H1 (cell line): ENCODE results near the gene LHFPL6. TPM values are rescaled to one million over a fixed set of nuclear protein-coding genes. Genes with fewer than 3 reads are reported as not detected.

Experiments used
- CTBP2 ChIP-seq: IDR thresholded peaks from 2 replicates; pipeline ENCODE4 v1.7.0; 2011; ENCODE audit warnings: borderline replicate concordance, mild to moderate bottlenecking, moderate library complexity, mixed read lengths, low read length; ENCODE audit not compliant: insufficient read depth, insufficient read length
- CTCF ChIP-seq, 3 experiments: IDR thresholded peaks; 1 replicate in 2 of 3; 2 replicates in 1 of 3; pipeline versions ENCODE4 v1.5.1 to v1.6.1; 2011; ENCODE audit warnings: low read length in 3 of 3, mild to moderate bottlenecking in 3 of 3, inconsistent platforms in 2 of 3, low read depth in 1 of 3, moderate library complexity in 1 of 3; ENCODE audit not compliant: insufficient read depth in 1 of 3; ENCODE audit errors: control extremely low read depth in 1 of 3
- EGR1 ChIP-seq: IDR thresholded peaks from 2 replicates; pipeline ENCODE4 v1.6.1; 2011; ENCODE audit warnings: low read depth, low read length, borderline replicate concordance
- EZH2 ChIP-seq: fragments of 200-600 bp; sonication (generic); IDR thresholded peaks from 2 replicates; pipeline ENCODE4 v1.7.1; 2012; ENCODE audit warnings: low read depth, mild to moderate bottlenecking, moderate library complexity, low read length, inconsistent platforms; ENCODE audit not compliant: severe bottlenecking
- JUN ChIP-seq: IDR thresholded peaks from 2 replicates; pipeline ENCODE4 v1.6.1; 2011; ENCODE audit warnings: low read depth, mild to moderate bottlenecking, improper control_type of control experiment, low read length
- KDM1A ChIP-seq: fragments of 200-600, 300-600 bp; sonication (generic); IDR thresholded peaks from 2 replicates; pipeline ENCODE4 v1.7.1; 2016; ENCODE audit warnings: mild to moderate bottlenecking, low read length, borderline replicate concordance
- MAFK ChIP-seq: IDR thresholded peaks from 2 replicates; pipeline ENCODE4 v1.6.1; 2012; ENCODE audit warnings: low read depth, mild to moderate bottlenecking, improper control_type of control experiment, low read length
- NANOG ChIP-seq: IDR thresholded peaks from 2 replicates; pipeline ENCODE4 v1.6.1; 2011; ENCODE audit warnings: low read length, low read depth, mild to moderate bottlenecking, inconsistent platforms; ENCODE audit not compliant: insufficient read depth, poor library complexity, severe bottlenecking
- POLR2AphosphoS5 ChIP-seq: IDR thresholded peaks from 2 replicates; pipeline ENCODE4 v1.6.1; 2011; ENCODE audit warnings: low read depth, low read length
- RNF2 ChIP-seq: fragments of 200-900, 300-1000 bp; sonication (generic); IDR thresholded peaks from 2 replicates; pipeline ENCODE4 v1.7.1; 2016; ENCODE audit warnings: borderline replicate concordance, low read depth, mild to moderate bottlenecking, antibody characterized with exemption, low read length; ENCODE audit not compliant: poor library complexity, severe bottlenecking; ENCODE audit errors: missing control alignments
- SIN3A ChIP-seq, 2 experiments: IDR thresholded peaks in 1 of 2; conservative IDR thresholded peaks in 1 of 2; 2 replicates each; pipeline ENCODE4 v1.6.1; 2011 to 2012; ENCODE audit warnings: low read length in 2 of 2, improper control_type of control experiment in 1 of 2, low read depth in 1 of 2, mild to moderate bottlenecking in 1 of 2
- TBP ChIP-seq: IDR thresholded peaks from 2 replicates; pipeline ENCODE4 v1.6.1; 2011; ENCODE audit warnings: low read depth, low read length, improper control_type of control experiment
- TCF12 ChIP-seq: IDR thresholded peaks from 2 replicates; pipeline ENCODE4 v1.6.1; 2011; ENCODE audit warnings: low read depth, mild to moderate bottlenecking, low read length
- polyA plus RNA-seq, 7 experiments: library from polyadenylated mRNA; depleted of rRNA in 3 of 7; stranded (reverse) in 5 of 7; unstranded in 2 of 7; fragments of >200 nt in 5 of 7; fragments of 200-250 nt in 2 of 7; gene quantifications; 1 replicate in 5 of 7; 2 replicates in 1 of 7; 4 replicates in 1 of 7; pipeline versions ENCODE4 v1.2.1 to v1.2.3, GENCODE V29; 2011 to 2013; ENCODE audit warnings: missing spikeins in 2 of 7, mixed read lengths in 2 of 7
- total RNA-seq: library from RNA; stranded (reverse); fragmentation: NEBNext Ultra II Directional; extraction: Animal tissue kit (Norgen Biotek cat#: 25700); gene quantifications from 2 replicates; pipeline ENCODE4 v1.2.1, GENCODE V29; 2021
- TF ChIP-seq, protein P1 (sequence below): IDR thresholded peaks from 2 replicates; pipeline ENCODE4 v1.6.1; 2012; ENCODE audit warnings: inconsistent platforms

Gene LHFPL6
- total and polyA plus RNA-seq, 2 of the 8 experiments (the other 6 are each of a cell fraction or from before 2014, with no cell fraction given): 7.6 to 17.0 TPM

DNA sequence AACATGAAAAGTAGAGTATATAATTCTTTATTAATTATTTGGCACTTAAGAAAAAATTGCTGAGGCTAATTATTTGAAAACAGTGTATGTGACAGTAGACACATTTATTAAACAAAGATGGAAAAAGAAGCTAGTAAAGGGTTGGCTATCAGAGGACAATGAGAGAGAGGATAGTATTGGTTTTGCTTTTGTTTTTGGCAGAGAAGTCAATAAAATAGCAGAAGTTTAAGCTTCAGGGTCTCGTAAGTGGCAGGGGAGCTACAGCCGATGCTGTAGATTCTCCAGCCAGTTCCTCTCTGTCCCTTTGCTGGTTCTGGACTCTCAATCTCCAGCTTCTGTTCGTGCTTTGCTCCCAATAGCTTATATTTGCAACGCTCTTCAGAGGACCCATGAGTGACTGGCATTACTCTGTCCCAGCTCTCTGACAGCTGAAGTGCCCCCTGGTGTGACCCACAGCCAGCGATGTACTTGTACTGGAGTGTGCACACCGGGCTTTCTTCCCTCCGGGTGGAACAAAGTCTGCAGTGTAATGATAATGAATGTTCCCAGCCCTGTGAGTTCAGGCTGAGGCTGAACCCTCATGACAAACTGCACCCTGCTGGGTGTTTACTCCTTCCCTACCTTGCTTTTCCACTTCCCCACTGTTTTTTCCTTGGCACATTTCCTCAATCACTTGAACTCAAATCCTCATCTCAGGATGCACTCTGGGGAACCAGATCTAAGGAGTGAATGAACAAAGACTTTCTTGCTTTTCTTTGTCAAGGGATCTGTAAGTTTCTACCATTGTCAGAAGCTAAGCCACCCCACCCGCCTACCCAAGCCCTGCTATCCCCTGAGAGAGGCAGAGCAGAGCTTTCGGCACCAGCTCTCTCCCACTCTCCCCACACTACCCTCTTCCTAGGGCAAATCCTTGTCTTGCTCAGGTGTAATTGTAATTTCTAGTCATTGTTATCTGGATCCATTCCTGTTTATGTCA is 254.8 kb downstream of the LHFPL6 start (continued):
- peak; percentile 72 for TF ChIP-seq NANOG
- TF ChIP-seq CTBP2: peak; percentile 51
- no peak for TF ChIP-seq TBP
- TF ChIP-seq EZH2: no peak
- 0 out of 2 replicates have a peak, but pooled peaks have one; percentile 16 for TF ChIP-seq TCF12
- TF ChIP-seq, protein P1, sequence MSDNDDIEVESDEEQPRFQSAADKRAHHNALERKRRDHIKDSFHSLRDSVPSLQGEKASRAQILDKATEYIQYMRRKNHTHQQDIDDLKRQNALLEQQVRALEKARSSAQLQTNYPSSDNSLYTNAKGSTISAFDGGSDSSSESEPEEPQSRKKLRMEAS: 0 out of 2 replicates have a peak, but pooled peaks have one; percentile 18
- TF ChIP-seq MAFK: no peak
- no peak for TF ChIP-seq JUN
- TF ChIP-seq EGR1: peak; percentile 84
- TF ChIP-seq CTCF (IDR thresholded peaks at IDR 0.05; ENCODE audit: control extremely low read depth in 1 of 3, insufficient read depth in 1 of 3, low read depth in 1 of 3, low read length in 3 of 3): no peak
- no peak for TF ChIP-seq RNF2
- TF ChIP-seq SIN3A (conservative IDR thresholded peaks at IDR 0.05 in 1 of 2, IDR thresholded peaks at IDR 0.05 in 1 of 2; ENCODE audit: low read depth in 1 of 2, low read length in 2 of 2): 0 out of 4 replicates have a peak, but pooled peaks of 1 of the 2 experiments have one; percentile 54
- no peak for TF ChIP-seq POLR2AphosphoS5
- TF ChIP-seq KDM1A: no peak
